BE2C (cell line): ENCODE data around the gene DYNC1H1.
A peak's percentile ranks its signal among the peaks of the same experiment; 100 is the strongest.

ENCODE experiments used
- DNase-seq: peaks from one replicate; pipeline ENCODE4 v3.0.0-alpha.2; 2020
- H3K27me3 ChIP-seq: fragments of 250-450 bp; sonication (Bioruptor Pico); 2 replicates; pipeline ENCODE4 v1.5.1; 2020; ENCODE audit warnings: mild to moderate bottlenecking
- H3K36me3 ChIP-seq: fragments of 250-450 bp; sonication (Bioruptor Pico); 2 replicates; pipeline ENCODE4 v1.5.1; 2020; ENCODE audit warnings: mild to moderate bottlenecking
- H3K4me1 ChIP-seq: fragments of 250-450 bp; sonication (Bioruptor Pico); 2 replicates; pipeline ENCODE4 v1.5.1; 2020
- H3K4me3 ChIP-seq: 2 replicates; pipeline ENCODE4 v1.5.1; 2011; ENCODE audit warnings: low read depth, low read length
- H3K9me3 ChIP-seq: fragments of 250-450 bp; sonication (Bioruptor Pico); 2 replicates; pipeline ENCODE4 v1.5.1; 2020
- TF ChIP-seq, protein P1 (sequence below): IDR thresholded peaks from 2 replicates; pipeline ENCODE4 v1.5.1; 2012; ENCODE audit warnings: mild to moderate bottlenecking, low read depth, low read length

Gene DYNC1H1

GRCh38 chr14:102086709-102086971, 122.3 kb downstream of the DYNC1H1 start:
- Histone ChIP-seq H3K36me3 (peaks cover 47% of the 10 kb centered on the region), H3K4me1 (peaks cover 8% of the 10 kb centered on the region; the same call in 1 of the 2 replicates), H3K4me3 (peak overlapping the region; percentile 92), H3K27me3 (no peaks in the 10 kb centered on the region), H3K9me3 (no peaks in the 10 kb centered on the region)
- TF ChIP-seq, protein P1, sequence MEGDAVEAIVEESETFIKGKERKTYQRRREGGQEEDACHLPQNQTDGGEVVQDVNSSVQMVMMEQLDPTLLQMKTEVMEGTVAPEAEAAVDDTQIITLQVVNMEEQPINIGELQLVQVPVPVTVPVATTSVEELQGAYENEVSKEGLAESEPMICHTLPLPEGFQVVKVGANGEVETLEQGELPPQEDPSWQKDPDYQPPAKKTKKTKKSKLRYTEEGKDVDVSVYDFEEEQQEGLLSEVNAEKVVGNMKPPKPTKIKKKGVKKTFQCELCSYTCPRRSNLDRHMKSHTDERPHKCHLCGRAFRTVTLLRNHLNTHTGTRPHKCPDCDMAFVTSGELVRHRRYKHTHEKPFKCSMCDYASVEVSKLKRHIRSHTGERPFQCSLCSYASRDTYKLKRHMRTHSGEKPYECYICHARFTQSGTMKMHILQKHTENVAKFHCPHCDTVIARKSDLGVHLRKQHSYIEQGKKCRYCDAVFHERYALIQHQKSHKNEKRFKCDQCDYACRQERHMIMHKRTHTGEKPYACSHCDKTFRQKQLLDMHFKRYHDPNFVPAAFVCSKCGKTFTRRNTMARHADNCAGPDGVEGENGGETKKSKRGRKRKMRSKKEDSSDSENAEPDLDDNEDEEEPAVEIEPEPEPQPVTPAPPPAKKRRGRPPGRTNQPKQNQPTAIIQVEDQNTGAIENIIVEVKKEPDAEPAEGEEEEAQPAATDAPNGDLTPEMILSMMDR: no peak
- no peak for DNase-seq

GRCh38 chr14:102086972-102087761, 122.8 kb downstream of the DYNC1H1 start, which contains the start of gene HSP90AA1:
Gene HSP90AA1, minus strand, starts transcription at chr14:102087044. Its CDS starts 666 bp downstream, at chr14:102086378.
- H3K27me3 ChIP-seq: no peaks in the 10 kb centered on the region
- no peaks in the 10 kb centered on the region for H3K9me3 ChIP-seq
- peak; percentile 94 for DNase-seq
- peaks cover 41% of the 10 kb centered on the region for H3K36me3 ChIP-seq
- TF ChIP-seq, protein P1: no peak
- peak within 1 kb of the TSS; percentile 92 for H3K4me3 ChIP-seq
- H3K4me1 ChIP-seq: peaks cover 8% of the 10 kb centered on the region; the same call in 1 of the 2 replicates

DNA sequence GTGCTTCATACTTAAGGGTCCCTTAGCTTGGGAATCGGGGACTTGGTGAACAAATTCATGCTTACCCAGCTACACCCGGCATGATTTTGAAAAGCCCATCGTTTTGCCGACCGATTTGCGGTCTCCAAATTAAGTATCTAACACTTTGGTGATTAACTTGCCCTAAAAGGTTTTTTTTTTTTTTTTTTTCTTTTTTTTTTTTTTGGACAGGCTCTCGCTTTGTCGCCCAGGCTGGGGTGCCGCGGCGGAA, 123.3 kb downstream of the DYNC1H1 start:
- DNase-seq: no peak
- TF ChIP-seq, protein P1: no peak
- Histone ChIP-seq H3K4me1 (peaks cover 8% of the 10 kb centered on the region; the same call in 1 of the 2 replicates), H3K9me3 (no peaks in the 10 kb centered on the region), H3K4me3 (peak overlapping the region; percentile 54), H3K36me3 (peaks cover 36% of the 10 kb centered on the region), H3K27me3 (no peaks in the 10 kb centered on the region)

GRCh38 chr14:102088012-102088792, 123.8 kb downstream of the DYNC1H1 start:
- H3K36me3 ChIP-seq: peaks cover 31% of the 10 kb centered on the region
- DNase-seq: no peak

DNA sequence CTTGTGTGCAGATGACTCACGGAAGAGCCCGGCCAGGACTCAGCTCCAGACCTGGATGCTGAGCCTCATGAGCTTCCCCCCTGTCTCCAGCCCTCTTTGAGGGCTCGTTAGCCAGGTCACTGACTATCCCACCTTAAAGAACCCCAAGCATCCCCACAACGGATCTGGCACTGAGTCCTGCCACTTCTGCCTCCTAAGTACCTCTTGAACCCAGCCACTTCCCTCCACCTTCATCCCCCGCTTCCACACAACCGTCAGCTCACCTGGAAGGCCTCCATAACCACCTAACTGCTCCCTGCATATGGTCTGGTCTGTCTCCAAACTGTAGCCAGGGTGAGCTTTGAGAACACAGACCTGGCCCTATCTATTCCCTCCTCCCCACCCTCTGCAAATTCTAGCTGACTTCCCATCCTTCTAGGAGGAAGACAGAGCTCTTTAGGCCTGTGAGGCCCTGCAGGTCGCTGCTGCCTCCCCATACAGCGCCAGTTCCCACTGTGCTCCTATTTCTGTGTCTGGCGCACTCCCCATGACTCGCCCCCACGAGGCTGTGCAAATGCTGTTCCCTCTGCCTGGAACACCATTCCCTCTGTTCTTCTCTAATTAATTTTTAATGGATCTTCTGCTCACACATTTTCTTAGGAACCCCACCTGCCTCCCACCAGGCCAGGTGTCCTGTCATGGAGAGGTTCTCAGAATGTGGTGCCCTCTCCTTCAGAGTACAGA, 125.4 kb downstream of the DYNC1H1 start:
- no peak for DNase-seq
- H3K4me3 ChIP-seq: no peak overlapping the region
- H3K9me3 ChIP-seq: no peaks in the 10 kb centered on the region
- peaks cover 15% of the 10 kb centered on the region for H3K36me3 ChIP-seq
- H3K27me3 ChIP-seq: no peaks in the 10 kb centered on the region
- TF ChIP-seq, protein P1: no peak
- peaks cover 3% of the 10 kb centered on the region; the same call in 1 of the 2 replicates for H3K4me1 ChIP-seq

More at GRCh38 chr14:102088012-102088792, 123.8 kb downstream of the DYNC1H1 start:
- Histone ChIP-seq H3K27me3 (no peaks in the 10 kb centered on the region), H3K4me3 (peak overlapping the region; percentile 54), H3K9me3 (no peaks in the 10 kb centered on the region), H3K4me1 (peaks cover 6% of the 10 kb centered on the region; the same call in 1 of the 2 replicates)
- TF ChIP-seq, protein P1: no peak
